NCI-H1436 treated with DMSO at 0.1 percent for 48 hours (cell line): ENCODE results near the gene JOSD2.
"Not testable (repeated sequence)": the region's sequence is repeated elsewhere in the genome, so short reads cannot be mapped to it uniquely, and the experiment has no call there.

Experiments used
- DNase-seq: peaks from one replicate; lab custom pipeline; 2025; lab: John Stamatoyannopoulos, UW

The JOSD2 gene

DNA sequence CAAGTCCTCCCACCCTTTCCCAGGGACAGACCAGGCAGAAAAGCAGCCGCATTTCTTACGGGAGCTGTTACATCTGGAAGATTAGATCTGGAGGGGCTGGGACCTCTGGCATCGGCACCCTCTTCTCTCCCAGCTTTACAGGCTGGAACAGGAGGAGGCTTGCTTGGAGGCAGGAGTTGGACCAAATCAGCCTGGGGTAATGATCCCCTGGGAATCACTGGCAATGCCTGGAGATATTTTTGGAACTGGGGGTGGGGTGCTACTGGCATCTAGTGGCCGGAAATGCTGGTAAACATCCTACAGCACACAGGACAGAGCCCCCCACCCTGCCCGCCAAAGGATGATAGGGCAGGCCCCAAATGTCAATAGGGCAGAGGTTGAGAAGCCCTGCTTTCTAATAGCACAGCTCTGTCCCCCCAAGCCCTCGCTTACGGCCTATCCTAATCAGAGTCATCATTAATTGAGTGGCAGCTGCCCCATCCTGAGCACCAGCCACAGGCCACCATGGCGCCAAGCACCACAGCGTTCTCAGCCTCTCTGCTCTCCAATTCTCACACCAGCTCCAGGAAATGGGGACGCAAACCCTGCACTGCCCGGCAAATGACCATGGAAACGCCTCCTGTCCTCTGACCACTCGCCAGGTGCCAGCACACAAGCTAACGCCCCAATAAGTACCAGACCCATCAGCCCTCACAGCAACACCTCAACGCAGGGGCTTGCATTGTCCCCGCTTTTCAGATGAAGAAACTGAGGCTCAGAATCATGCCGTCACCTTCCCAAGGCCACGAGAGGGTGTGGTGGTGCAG is 36.6 kb upstream of the JOSD2 start:
- no peak for DNase-seq

DNA sequence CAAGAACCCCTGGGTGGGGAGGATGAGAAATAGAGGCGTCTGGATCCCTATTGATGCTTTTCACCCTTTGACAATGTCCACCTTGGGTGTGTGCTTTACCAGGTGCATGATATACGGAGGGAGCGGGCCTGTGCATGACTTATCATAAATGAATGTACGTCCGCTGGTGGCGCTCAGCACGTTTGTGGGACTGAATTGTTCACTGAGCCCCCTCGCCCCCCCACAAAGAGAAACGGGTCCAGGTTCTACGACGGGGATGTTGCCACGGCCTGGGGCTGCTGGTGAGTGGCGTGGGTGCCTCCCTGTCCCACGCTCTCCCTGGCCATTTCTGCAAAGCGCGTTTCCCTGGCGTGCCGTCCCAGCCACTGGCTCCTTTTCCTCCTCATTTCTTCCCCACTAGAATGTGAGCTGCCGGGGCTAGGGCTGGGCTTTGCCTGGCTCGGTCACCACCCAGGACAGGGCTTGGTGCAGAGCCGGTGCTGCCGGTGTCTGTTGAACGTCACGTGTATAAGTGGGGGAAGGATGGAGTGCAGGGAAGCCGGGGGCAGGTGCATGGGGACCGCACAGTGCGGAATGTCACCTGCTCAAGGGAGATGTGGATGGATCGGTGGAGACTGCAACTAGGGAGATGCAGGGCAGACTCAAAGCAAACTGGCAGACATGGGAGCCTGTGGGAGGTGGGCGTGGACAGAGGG is 35.7 kb upstream of the JOSD2 start:
- no peak for DNase-seq

DNA sequence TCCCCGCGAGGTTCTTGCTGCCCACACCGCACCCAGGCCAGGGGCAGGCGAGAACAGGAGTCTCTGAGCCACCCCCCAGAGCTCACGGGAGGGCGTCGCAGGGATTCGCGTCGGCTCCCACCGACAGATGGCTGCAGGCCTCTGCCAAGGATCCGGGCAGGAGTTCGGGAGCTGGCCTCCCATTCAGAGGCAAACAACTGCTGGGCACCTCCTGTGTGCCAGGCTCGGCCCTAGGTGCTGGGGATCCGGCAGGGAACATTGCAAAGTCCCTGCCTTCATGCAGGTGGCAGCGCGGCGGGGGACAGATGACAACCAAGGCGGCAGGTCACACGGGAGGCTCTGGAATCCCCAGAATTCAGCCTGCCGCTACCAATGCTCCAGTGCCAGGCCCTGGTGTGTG is 32.0 kb upstream of the JOSD2 start:
- DNase-seq: no peak

DNA sequence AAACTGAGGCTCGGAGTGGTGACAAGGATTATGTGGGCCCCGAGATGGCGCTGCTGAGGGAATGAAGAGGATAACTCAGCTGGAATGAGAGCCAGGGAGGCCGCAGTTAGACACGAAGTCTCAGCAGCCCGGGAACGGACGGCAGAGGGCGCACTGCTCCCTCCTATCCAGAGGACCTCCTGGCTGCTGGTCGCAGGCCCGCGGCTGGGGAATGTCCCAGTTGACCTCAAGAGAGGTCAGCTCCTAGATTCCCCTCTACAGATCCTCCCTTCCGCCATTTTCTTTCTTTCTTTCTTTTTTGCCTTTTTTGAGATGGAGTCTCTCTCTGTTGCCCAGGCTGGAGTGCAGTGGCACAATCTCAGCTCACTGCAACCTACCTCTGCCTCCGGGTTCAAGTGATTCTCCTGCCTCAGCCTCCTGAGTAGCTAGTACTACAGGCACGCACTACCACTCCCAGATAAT is 26.8 kb upstream of the JOSD2 start:
- no peak for DNase-seq

DNA sequence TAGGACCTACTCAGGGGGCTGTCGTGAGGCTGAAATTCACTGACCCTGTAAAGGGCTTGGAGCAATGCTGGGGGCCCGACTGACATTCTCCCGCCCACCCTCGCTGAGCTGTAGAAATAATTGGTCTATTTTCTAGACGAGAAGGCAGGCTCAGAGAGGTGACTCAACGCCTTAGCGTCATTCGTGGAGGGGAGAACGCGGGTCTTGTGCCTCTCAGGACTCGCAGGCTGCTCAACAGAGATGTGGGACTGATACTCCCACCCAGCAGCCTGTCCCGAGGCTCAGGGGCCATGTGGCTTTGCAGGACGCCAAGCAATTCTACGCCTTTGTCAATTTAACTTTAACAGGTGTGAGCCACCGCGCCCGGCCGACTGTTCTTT is 26.3 kb upstream of the JOSD2 start:
- DNase-seq: no peak

DNA sequence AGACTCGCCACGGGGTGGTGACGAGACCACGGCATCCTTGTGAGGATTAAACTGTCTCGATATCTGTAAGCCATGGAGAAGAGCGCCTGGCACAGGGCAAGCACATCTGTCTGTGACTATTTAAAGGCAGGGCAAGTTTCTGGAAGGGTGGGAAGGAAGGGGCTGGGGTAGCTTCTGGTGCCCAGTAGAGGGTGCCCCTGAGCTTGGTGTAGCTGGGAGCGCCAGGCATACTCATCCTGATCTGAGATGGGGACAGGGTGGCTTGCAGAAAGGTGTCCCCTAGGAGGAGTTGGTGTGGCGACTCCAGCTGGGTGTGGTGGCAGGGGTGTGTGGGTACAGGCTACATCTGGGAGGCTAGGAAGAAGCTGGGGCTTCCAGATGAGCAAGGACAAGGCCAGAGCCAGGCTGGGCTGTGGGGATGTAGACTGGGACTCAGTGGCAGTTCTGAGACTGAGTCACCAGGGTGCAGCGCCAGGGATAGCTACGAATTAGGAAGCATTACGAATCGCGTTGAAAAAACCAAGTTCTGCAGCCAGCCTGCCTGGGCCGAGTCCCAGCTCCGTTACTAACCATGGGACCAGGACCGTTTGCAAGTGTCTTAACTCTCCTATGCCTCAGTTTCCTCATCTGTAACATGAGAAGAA is 25.8 kb upstream of the JOSD2 start:
- DNase-seq: no peak

DNA sequence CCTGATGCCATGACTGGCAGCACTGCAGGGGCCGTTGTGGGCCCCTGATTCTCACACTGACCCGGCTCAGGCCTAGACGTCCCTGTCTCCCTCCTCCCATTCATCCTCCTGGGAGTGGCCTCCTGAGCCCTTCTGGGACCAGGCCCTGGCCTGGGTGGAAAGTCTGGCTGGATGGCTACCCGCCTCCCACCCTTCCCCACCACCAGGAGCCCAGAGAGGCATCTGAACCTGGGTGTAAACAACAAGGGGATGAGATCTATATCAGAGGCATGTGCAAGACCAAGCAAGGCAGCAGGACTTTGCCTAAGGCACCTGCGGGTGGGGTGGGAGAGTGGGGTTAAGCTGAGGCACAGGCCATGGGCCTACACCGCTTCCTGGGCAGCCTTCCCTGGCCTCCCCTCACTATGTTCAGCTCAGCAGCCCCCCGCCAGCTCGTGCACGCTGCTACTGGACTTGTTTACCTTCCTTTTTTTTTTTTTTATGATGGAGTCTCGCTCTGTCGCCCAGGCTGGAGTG is 24.7 kb upstream of the JOSD2 start:
- DNase-seq: no peak

DNA sequence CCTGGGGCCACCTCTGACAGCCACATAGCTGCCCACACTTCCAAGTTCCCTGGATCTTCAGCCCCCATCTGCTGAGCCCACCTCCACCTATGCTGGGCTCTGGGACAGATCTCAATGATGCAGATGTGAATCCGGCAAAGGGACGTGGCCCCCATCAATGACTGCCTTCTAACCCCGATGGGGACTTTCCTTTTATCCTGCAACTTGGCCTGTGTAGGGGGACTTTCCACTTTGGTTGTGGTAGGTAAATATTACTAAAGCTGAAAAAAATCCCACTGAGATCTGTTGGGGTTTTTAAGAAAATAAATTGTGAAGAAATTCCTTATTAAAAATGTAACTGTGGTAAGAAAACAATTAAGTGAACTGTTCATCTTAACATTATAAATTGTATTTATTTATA is 23.5 kb upstream of the JOSD2 start:
- DNase-seq: no peak

DNA sequence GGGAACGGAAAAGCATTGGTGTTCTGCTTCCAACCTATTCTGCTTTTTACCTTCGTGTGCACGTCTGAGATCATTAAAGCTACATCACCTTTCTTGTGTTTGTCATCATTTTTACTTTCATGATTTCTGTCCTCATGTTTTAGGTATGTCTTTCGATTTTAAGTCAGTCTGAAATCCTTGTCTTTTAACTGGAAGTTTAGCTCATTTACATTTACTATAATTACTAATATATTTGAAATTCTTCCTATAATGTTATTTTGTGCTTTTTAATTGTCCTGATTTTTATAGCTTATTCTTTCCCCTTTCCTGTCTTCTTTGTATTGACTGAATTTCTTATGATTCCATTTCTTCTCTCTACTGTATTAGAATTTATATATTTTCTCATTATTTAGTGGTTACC is 22.0 kb upstream of the JOSD2 start:
- no peak for DNase-seq

DNA sequence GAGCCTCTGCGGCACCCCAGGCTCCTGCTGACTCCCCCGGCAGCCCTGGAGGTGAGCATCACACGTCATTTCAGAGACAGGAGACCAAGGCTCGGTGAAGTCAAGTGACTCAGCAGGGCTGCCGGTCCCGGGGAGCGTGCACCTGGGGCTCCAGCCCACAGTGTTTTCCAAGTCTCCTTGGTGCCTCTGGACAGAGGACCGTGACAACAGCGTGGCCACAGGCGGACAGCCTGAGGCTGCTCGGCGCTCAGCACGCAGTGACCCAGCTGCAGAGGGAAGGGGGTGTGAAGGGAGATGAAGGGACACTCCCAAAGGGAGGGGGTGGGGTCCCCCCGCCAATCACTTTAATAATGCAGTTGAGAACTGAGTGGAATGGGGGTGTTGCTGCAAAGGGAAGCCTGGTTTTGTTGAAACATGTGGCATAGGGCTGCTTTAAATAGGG is 20.2 kb upstream of the JOSD2 start:
- DNase-seq: no peak

DNA sequence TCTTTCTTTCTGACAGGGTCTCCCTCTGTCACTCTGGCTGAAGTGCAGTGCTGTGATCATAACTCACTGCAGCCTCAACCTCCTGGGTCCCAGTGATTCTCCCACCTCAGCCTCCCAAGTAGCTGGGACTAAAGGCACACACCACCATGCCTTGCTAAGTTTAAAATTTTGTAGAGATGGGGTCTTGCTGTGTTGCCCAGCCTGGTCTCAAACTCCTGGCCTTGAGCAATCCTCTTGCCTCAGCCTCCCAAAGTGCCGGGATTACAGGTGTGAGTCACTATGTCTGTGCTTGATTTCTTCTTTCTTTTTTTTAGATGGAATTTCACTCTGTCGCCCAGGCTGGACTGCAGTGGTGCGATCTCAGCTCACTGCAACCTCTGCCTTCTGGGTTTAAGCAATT is 17.1 kb upstream of the JOSD2 start:
- DNase-seq: not testable (repeated sequence)

DNA sequence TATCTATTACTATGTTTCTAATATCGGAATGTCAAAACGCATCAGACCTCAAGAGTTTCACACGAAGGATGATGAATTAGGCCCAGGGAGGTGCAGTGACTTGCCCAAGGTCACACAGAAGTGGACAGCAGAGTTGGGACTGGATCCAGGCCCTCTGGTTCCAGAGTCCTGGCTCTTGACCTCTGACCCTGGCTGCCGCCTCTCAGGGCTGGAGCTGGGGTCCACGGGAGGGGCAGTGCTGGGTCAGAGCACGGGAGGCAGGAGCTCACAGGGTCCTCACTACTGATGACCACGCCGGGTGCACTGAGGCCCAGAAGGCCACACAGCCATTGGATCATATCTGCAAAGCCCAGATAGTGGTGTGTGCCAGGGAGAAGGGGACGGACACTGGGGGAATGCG is 11.9 kb upstream of the JOSD2 start:
- no peak for DNase-seq

DNA sequence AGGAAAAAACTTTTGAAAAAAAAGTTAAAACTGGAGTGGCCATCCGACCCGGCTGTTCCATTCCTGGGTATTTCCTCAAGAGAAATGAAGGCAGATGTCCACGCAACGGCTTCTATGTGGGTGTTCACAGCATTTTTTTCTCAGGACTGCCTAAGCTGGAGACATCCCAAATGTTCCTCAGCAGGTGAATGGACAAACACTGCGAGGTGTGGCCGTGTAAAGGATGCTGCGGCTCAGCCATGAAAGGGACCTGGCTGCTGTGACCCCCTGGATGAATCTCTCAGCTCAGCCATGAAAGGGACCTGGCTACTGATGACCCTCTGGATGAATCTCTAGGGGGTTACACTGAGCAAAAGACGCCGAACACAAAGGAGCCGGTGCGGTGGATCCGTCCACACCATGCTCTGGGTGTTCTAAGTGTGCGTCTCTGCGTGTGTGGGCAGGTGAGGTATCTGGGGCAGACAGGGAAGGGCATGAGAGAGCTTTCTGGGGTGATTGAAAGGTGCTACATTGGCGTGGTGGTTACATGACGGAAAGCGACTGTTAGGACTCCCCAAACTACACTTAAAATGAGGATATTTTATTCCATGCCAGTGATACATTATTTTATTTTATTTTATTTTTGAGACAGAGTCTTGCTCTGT is 10.0 kb upstream of the JOSD2 start:
- DNase-seq: no peak

DNA sequence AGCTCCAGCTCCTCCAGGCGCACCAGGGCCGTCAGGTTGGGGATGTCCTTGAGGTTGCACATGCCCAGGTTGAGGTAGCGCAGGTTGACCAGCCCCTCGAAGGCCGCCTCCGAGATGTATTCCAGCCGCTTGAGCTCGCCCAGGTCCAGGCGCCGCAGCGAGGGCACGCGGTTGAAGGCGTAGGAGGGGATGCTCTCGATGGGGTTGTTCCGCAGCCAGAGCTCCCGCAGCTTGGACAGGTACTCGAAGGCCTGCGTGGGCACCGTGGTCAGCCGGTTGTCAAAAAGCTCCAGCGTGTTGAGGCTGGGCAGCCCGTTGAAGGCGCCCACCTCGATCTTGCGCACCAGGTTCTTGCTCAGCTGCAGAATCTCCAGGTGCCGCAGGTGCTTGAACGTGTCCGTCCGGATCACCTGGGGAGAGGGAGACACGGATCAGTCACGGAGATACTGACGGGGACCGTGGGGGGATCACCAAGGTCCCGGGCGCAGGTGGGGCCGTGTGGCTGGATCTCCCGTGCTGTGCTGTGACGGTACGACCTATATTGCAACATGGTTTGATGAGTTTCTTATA is 8.1 kb upstream of the JOSD2 start:
- no peak for DNase-seq

DNA sequence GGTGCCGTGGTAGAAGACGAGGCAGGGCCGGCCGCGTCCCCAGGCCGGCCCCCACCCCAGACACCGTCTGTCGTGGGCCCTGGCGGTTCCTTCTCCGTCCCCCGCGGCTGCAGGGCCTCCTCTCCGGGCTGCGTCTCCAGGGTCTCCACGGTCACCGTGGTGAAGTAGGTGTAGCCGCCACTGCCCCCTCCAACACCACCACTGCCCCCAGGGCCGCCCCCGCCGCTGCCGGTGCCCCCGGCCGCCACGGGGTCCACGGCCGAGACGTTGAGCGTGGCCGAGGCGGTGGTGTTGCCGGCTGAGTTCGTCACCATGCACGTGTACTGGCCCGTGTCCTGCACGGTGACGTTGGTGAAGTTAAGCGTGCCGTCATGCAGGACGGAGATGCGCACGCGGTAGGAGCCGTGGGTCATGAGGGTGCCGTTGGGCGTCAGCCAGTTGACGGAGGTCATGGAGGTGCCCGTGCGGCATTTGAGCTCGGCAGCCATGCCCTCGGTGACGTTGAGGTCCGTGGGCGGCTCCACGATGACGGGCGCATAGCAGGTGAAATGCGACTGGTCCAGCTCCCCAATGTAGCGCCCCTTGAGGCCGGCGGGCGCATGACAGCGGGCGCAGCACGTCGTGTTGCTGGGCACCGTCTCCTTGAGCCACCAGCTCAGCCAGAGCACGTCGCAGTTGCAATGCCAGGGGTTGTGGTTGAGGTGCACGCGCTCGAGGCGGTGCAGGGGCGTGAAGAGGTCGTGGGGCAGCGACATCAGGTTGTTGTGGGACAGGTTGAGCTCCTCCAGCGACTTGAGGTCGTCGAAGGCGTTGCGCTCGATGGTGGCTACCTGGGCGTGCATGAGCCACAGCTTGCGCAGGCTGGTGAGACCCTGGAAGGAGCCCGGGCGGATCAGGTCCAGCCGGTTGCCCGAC is 7.4 kb upstream of the JOSD2 start:
- DNase-seq: no peak

DNA sequence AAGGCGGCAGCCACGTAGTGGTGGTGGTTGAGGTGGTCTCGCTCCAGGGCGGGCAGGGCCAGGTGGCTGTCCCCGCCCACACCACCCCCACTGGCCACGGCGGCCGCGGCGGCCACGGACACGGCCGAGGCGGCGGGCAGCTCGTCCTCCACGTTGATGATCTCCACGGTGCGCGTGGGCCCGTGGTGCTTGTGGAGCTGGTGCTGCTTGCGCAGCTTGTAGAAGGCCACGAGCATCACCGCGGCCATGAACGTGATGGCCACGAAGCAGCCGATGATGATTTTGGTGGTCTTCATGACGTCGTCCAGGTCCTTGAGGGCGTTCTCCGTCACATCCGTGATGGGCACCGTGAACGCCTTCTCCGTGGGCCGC is 6.7 kb upstream of the JOSD2 start:
- DNase-seq: no peak

DNA sequence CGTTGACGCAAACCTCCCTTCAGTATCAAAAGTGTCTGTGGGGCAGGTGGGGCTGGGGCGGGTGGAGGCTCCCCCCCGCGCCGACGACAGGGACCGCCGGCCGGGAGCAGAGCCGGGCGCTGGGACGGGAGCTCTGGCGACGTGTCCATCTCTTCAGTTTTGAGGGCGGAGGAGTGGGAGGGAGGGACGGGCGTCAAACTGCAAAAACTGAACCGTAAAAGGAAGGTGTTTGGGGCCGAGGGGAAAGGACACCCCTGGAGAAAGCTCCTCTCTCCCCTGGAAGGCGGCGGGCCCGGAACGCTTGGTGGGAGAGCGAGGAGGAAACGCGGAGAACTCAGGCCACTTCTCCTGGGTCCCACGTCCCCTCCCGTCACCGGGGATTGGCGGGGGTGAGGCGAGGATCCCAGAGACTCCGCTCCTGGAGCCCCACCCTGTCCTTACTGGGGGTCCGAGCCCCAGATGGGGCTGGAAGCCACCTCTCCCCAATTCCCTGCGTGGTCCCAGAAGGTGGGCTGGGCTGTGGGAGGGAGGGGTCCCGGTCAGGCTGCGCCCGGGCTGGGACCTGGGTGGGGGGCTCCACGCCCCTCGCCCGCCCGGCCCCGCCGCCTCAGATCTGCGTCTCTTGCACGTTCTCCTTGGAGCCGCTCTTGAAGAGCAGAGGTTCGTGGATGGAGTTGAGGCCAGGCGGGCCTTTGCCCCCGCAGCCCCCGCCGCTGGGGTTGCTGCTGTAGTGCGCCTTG is 6.1 kb upstream of the JOSD2 start:
- no peak for DNase-seq

DNA sequence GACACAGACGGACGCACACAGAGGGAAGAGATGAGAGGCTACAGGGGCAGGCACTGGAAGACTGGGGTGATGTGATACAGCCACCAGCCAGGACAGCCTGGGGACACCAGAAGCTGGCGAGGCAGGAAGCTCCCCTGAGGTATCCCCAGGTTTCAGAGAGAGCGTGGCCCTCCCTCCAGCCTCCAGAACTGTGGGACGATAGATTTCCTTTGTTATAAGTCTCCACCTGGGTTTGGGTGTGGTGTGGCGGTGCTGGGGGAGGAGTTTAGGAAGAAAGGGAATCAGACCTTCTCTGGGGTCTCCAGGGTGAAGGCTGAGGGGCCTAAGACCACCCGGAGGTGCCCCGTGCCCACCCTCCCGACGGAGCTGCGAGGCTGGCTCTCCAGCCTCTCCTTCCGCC is 5.5 kb upstream of the JOSD2 start:
- no peak for DNase-seq

DNA sequence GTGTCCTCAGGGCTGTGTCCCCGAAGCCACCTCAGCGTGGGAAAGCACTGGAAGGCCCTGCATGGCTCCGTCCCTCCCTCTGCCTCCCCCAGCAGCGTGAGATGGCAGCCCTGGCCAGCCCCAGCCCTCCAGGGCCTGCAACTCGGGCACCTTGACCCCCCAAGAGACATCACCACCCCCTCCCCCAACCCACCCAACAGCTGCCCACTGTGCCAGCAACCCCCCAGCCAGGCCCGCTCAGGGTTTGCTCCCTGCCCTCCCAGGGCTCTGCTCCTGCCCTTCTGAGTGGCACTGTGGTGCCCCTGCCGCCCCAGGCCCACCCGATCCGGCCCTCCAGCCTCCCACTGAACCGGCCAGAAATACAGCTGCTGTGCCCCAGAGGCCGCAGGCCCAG is 4.2 kb upstream of the JOSD2 start:
- DNase-seq: no peak
